Panc1 (cell line): Measurements from ENCODE around the gene TAS1R2.

ENCODE experiments used
- POLR2AphosphoS5 ChIP-seq: IDR thresholded peaks from 2 replicates; pipeline ENCODE4 v1.6.1; 2012; ENCODE audit warnings: mild to moderate bottlenecking, low read depth, low read length, moderate library complexity
- SIN3A ChIP-seq: IDR thresholded peaks from 2 replicates; pipeline ENCODE4 v1.6.1; 2012; ENCODE audit warnings: low read depth, mild to moderate bottlenecking, low read length, moderate library complexity, borderline replicate concordance; ENCODE audit not compliant: insufficient read depth
- TCF7L2 ChIP-seq: IDR thresholded peaks from 2 replicates; pipeline ENCODE4 v1.6.1; 2011; ENCODE audit warnings: mild to moderate bottlenecking, low read depth, low read length, inconsistent platforms
- TF ChIP-seq, protein P1 (sequence below): fragments of 450-650 bp; IDR thresholded peaks from 2 replicates; pipeline ENCODE4 v1.5.1; 2017; ENCODE audit warnings: mild to moderate bottlenecking

DNA sequence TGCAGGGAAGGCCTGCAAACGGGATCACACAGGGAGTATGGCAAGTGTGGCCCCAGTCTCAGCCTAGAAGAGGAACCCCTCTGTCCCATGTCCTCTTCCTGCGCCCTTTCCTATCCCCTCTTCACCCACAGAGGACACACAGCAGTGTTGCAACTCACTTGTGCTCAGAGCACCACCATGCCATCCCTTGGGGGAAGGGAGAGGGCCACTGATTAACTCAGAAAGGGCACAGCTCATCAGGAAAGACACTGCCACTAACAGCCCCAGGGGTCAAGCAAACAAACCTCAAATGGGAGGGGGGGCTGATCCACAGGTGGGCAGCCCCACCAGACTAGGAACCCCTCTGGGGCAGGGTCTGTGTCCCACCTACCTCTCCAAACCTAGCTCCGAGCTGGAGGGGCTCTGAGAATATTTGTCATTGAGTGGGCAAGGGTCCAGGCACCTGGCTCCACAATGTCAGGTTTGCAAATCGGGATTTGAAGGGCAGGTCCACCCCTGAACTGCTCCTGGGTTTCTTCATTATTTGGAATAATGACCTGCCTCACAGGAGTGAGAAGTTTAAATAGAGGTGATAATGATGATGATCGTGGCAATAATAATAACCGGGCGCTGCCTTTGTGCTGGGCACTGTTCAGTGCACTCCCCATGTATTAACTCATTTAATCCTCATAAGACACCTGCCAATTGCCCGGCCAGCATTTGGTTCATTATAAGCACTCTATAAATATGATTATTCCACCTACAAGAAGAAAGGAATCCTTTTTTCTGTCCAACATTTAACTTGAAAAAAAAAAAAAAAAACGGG is 41.9 kb upstream of the TAS1R2 start:
- TF ChIP-seq, protein P1, sequence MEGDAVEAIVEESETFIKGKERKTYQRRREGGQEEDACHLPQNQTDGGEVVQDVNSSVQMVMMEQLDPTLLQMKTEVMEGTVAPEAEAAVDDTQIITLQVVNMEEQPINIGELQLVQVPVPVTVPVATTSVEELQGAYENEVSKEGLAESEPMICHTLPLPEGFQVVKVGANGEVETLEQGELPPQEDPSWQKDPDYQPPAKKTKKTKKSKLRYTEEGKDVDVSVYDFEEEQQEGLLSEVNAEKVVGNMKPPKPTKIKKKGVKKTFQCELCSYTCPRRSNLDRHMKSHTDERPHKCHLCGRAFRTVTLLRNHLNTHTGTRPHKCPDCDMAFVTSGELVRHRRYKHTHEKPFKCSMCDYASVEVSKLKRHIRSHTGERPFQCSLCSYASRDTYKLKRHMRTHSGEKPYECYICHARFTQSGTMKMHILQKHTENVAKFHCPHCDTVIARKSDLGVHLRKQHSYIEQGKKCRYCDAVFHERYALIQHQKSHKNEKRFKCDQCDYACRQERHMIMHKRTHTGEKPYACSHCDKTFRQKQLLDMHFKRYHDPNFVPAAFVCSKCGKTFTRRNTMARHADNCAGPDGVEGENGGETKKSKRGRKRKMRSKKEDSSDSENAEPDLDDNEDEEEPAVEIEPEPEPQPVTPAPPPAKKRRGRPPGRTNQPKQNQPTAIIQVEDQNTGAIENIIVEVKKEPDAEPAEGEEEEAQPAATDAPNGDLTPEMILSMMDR = no peak
- no peak for TF ChIP-seq POLR2AphosphoS5
- TF ChIP-seq SIN3A = no peak
- TF ChIP-seq TCF7L2 = no peak
